H9 (cell line): ENCODE measurements around the gene VWDE. TPM values are rescaled to one million over a fixed set of nuclear protein-coding genes. Genes with fewer than 3 reads are reported as not detected.

Experiments used
- DNase-seq: peaks from one replicate; pipeline ENCODE4 v3.0.0-alpha.2; 2017
- H2AFZ ChIP-seq: one replicate; pipeline ENCODE4 v1.6.1; 2013; ENCODE audit warnings: mild to moderate bottlenecking, low read length, control low read depth, moderate library complexity
- H2AK5ac ChIP-seq: 2 replicates; pipeline ENCODE4 v1.6.1; 2013; ENCODE audit warnings: low read length, control low read depth, mixed read lengths; ENCODE audit not compliant: insufficient read length
- H2BK120ac ChIP-seq: one replicate; pipeline ENCODE4 v1.6.1; 2013; ENCODE audit warnings: low read depth, mild to moderate bottlenecking, low read length, control low read depth, inconsistent platforms; ENCODE audit not compliant: poor library complexity, severe bottlenecking
- H2BK12ac ChIP-seq: 2 replicates; pipeline ENCODE4 v1.6.1; 2013; ENCODE audit warnings: low read length, control low read depth, mixed read lengths, low read depth; ENCODE audit not compliant: insufficient read length
- H2BK15ac ChIP-seq: 2 replicates; pipeline ENCODE4 v1.6.1; 2013; ENCODE audit warnings: low read depth, low read length, control low read depth
- H2BK20ac ChIP-seq: one replicate; pipeline ENCODE4 v1.6.1; 2013; ENCODE audit warnings: low read depth, mild to moderate bottlenecking, low read length, control low read depth, inconsistent platforms; ENCODE audit not compliant: poor library complexity, severe bottlenecking
- H2BK5ac ChIP-seq: 2 replicates; pipeline ENCODE4 v1.6.1; 2013; ENCODE audit warnings: low read length, control low read depth, mixed read lengths; ENCODE audit not compliant: insufficient read length
- H3K14ac ChIP-seq: 2 replicates; pipeline ENCODE4 v1.6.1; 2013; ENCODE audit warnings: low read length, control low read depth; ENCODE audit not compliant: insufficient read depth
- H3K18ac ChIP-seq: 2 replicates; pipeline ENCODE4 v1.6.1; 2013; ENCODE audit warnings: low read depth, mild to moderate bottlenecking, mixed read lengths, low read length, control low read depth; ENCODE audit not compliant: insufficient read length
- H3K23ac ChIP-seq: 2 replicates; pipeline ENCODE4 v1.6.1; 2013; ENCODE audit warnings: low read length, control low read depth, mixed read lengths, low read depth; ENCODE audit not compliant: insufficient read length
- H3K23me2 ChIP-seq: 2 replicates; pipeline ENCODE4 v1.6.1; 2013; ENCODE audit warnings: low read depth, mild to moderate bottlenecking, mixed read lengths, low read length, control low read depth; ENCODE audit not compliant: insufficient read length, poor library complexity, severe bottlenecking
- H3K27ac ChIP-seq: 2 replicates; pipeline ENCODE4 v1.5.1; 2013; ENCODE audit warnings: low read length, control low read depth, mixed read lengths, low read depth; ENCODE audit not compliant: insufficient read length
- H3K27me3 ChIP-seq: 2 replicates; pipeline ENCODE4 v1.6.1; 2013; ENCODE audit warnings: low read length, control low read depth, inconsistent platforms; ENCODE audit not compliant: insufficient read depth
- H3K4ac ChIP-seq: 2 replicates; pipeline ENCODE4 v1.6.1; 2013; ENCODE audit warnings: low read depth, mild to moderate bottlenecking, control low read depth, inconsistent platforms, low read length, moderate library complexity
- H3K4me1 ChIP-seq: 2 replicates; pipeline ENCODE4 v1.6.1; 2013; ENCODE audit warnings: low read length, control low read depth, inconsistent platforms; ENCODE audit not compliant: insufficient read depth
- H3K4me2 ChIP-seq: 2 replicates; pipeline ENCODE4 v1.6.1; 2013; ENCODE audit warnings: low read length, control low read depth, mixed read lengths; ENCODE audit not compliant: insufficient read length, insufficient read depth
- H3K56ac ChIP-seq: 2 replicates; pipeline ENCODE4 v1.6.1; 2013; ENCODE audit warnings: low read depth, mild to moderate bottlenecking, mixed read lengths, low read length, control low read depth; ENCODE audit not compliant: insufficient read length
- H3K79me1 ChIP-seq: 2 replicates; pipeline ENCODE4 v1.6.1; 2013; ENCODE audit warnings: low read depth, mild to moderate bottlenecking, moderate library complexity, low read length, control low read depth, inconsistent platforms; ENCODE audit not compliant: insufficient read depth, poor library complexity, severe bottlenecking
- H3K79me2 ChIP-seq: 2 replicates; pipeline ENCODE4 v1.6.1; 2013; ENCODE audit warnings: low read length, control low read depth, inconsistent platforms; ENCODE audit not compliant: insufficient read depth
- H3K9ac ChIP-seq: 2 replicates; pipeline ENCODE4 v1.6.1; 2013; ENCODE audit warnings: low read length, control low read depth, mixed read lengths; ENCODE audit not compliant: insufficient read length; ENCODE audit errors: extremely low read depth
- H3K9me3 ChIP-seq: one replicate; pipeline ENCODE4 v1.6.1; 2013; ENCODE audit warnings: low read depth, low read length, inconsistent platforms; ENCODE audit not compliant: control insufficient read depth
- H3T11ph ChIP-seq: one replicate; pipeline ENCODE4 v1.6.1; 2013; ENCODE audit warnings: mild to moderate bottlenecking, low read length, control low read depth, inconsistent platforms
- H4K20me1 ChIP-seq: one replicate; pipeline ENCODE4 v1.6.1; 2013; ENCODE audit not compliant: control insufficient read depth, insufficient read length, insufficient read depth
- H4K5ac ChIP-seq: 2 replicates; pipeline ENCODE4 v1.6.1; 2013; ENCODE audit warnings: low read depth, mild to moderate bottlenecking, mixed read lengths, low read length, control low read depth; ENCODE audit not compliant: insufficient read length
- H4K8ac ChIP-seq: replicated peaks from 2 replicates; pipeline ENCODE4 v1.6.1; 2013; ENCODE audit warnings: low read length, control low read depth, mixed read lengths, low read depth; ENCODE audit not compliant: insufficient read length
- H4K91ac ChIP-seq: 2 replicates; pipeline ENCODE4 v1.6.1; 2013; ENCODE audit warnings: low read depth, mild to moderate bottlenecking, moderate library complexity, mixed read lengths, low read length, control low read depth; ENCODE audit not compliant: insufficient read length
- H3K27ac Mint-ChIP-seq, 3 experiments: 2 replicates in 2 of 3; 3 replicates in 1 of 3; pipeline ENCODE4 v1.8.0; 2020 to 2021; ENCODE audit warnings: mixed read lengths in 3 of 3, mild to moderate bottlenecking in 1 of 3, moderate library complexity in 1 of 3
- H3K27me3 Mint-ChIP-seq: 2 replicates; pipeline ENCODE4 v1.8.0; 2021; ENCODE audit warnings: low read depth, mild to moderate bottlenecking, moderate library complexity, mixed read lengths
- H3K36me3 Mint-ChIP-seq, 3 experiments: 2 replicates in 2 of 3; 3 replicates in 1 of 3; pipeline ENCODE4 v1.8.0; 2020 to 2021; ENCODE audit warnings: low read depth in 3 of 3, mixed read lengths in 3 of 3; ENCODE audit not compliant: insufficient read depth in 1 of 3
- H3K4me1 Mint-ChIP-seq, 2 experiments: 2 replicates each; pipeline ENCODE4 v1.8.0; 2020; ENCODE audit warnings: mixed read lengths in 2 of 2
- H3K4me3 Mint-ChIP-seq, 2 experiments: 2 replicates in 1 of 2; 3 replicates in 1 of 2; pipeline ENCODE4 v1.8.0; 2020 to 2021; ENCODE audit warnings: mild to moderate bottlenecking in 2 of 2, mixed read lengths in 2 of 2, moderate library complexity in 1 of 2
- H3K9me3 Mint-ChIP-seq, 2 experiments: 2 replicates in 1 of 2; 3 replicates in 1 of 2; pipeline ENCODE4 v1.8.0; 2020; ENCODE audit warnings: mild to moderate bottlenecking in 2 of 2, mixed read lengths in 2 of 2, moderate library complexity in 1 of 2
- WGBS: extraction: QIAGEN DNeasy Blood & Tissue Kit; methylation state at CpG from one replicate; pipeline ENCODE4 v1.1.7; 2013; ENCODE audit warnings: missing lambda C conversion rate, low lambda C conversion rate, mixed read lengths; ENCODE audit not compliant: insufficient read length; ENCODE audit errors: extremely low coverage; 5-methylcytosine and 5-hydroxymethylcytosine counted together
- total RNA-seq: library from RNA; stranded (reverse); gene quantifications from 2 replicates; pipeline ENCODE4 v1.2.1, GENCODE V29; 2021
- TF ChIP-seq, protein P1 (sequence below): fragments of 200-600 bp; sonication (generic); conservative IDR thresholded peaks from 3 replicates; pipeline ENCODE4 v1.8.0; 2021; ENCODE audit warnings: antibody characterized with exemption, mild to moderate bottlenecking

The VWDE gene
- total RNA-seq, 1 experiment from 2014 or later = 18.1 TPM

DNA sequence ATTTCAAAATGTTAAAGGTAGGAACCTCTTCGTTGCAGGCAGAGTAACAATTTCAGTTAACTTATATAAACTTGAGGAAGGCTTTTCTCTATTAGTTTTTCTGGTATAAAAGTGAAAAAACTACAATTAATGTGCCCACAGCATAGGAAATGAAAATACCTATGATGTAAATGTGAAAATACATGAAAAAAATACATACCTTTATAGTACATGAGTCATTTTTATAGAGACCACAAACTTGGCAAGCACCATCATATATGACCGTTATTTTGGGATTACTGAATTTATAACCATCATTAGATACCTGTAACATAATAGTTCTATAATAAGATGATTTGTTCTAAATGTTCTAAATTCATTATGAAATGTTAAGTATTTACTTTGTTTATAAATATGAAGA is 42.7 kb downstream of the VWDE start:
- no CpG with 5 or more reads among the region's 2 CpGs for WGBS
- H3K79me2 ChIP-seq = no peaks in the 10 kb centered on the region
- Mint-ChIP-seq H3K36me3 (peaks cover 5 to 47% (median 43%) of the 10 kb centered on the region in 3 experiments; a peak in 6 of 7 replicates), H3K9me3 (no peaks in the 10 kb centered on the region), H3K27me3 (no peaks in the 10 kb centered on the region), H3K27ac (no peak overlapping the region), H3K4me3 (no peak overlapping the region), H3K4me1 (no peaks in the 10 kb centered on the region)
- no peak overlapping the region for H2BK15ac ChIP-seq
- no peak overlapping the region for H2BK5ac ChIP-seq
- H2AFZ ChIP-seq = no peak overlapping the region
- TF ChIP-seq, protein P1, sequence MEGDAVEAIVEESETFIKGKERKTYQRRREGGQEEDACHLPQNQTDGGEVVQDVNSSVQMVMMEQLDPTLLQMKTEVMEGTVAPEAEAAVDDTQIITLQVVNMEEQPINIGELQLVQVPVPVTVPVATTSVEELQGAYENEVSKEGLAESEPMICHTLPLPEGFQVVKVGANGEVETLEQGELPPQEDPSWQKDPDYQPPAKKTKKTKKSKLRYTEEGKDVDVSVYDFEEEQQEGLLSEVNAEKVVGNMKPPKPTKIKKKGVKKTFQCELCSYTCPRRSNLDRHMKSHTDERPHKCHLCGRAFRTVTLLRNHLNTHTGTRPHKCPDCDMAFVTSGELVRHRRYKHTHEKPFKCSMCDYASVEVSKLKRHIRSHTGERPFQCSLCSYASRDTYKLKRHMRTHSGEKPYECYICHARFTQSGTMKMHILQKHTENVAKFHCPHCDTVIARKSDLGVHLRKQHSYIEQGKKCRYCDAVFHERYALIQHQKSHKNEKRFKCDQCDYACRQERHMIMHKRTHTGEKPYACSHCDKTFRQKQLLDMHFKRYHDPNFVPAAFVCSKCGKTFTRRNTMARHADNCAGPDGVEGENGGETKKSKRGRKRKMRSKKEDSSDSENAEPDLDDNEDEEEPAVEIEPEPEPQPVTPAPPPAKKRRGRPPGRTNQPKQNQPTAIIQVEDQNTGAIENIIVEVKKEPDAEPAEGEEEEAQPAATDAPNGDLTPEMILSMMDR = no peak
- H3K4me2 ChIP-seq = no peak overlapping the region
- H3K79me1 ChIP-seq = no peaks in the 10 kb centered on the region
- no peaks in the 10 kb centered on the region for H3K27me3 ChIP-seq
- H4K8ac ChIP-seq = no peak overlapping the region
- H3K9ac ChIP-seq = no peak overlapping the region
- H3K23me2 ChIP-seq = no peaks in the 10 kb centered on the region
- H2BK120ac ChIP-seq = no peak overlapping the region
- H3K4me1 ChIP-seq = no peaks in the 10 kb centered on the region
- no peak overlapping the region for H3K23ac ChIP-seq
- no peaks in the 10 kb centered on the region for H4K20me1 ChIP-seq
- no peak overlapping the region for H3K56ac ChIP-seq
- H3K9me3 ChIP-seq = no peaks in the 10 kb centered on the region
- no peak overlapping the region for H3K27ac ChIP-seq
- no peak overlapping the region for H3K18ac ChIP-seq
- H4K5ac ChIP-seq = no peak overlapping the region
- DNase-seq = no peak
- H2BK20ac ChIP-seq = no peak overlapping the region
- no peak overlapping the region for H2BK12ac ChIP-seq
- H2AK5ac ChIP-seq = no peak overlapping the region
- no peak overlapping the region for H4K91ac ChIP-seq
- no peak overlapping the region for H3K4ac ChIP-seq
- no peak overlapping the region for H3T11ph ChIP-seq
- no peak overlapping the region for H3K14ac ChIP-seq
